ENCODE data around the gene SP100.
"Not testable (repeated sequence)": the region's sequence is repeated elsewhere in the genome, so short reads cannot be mapped to it uniquely, and the experiment has no call there.

Gene SP100

DNA sequence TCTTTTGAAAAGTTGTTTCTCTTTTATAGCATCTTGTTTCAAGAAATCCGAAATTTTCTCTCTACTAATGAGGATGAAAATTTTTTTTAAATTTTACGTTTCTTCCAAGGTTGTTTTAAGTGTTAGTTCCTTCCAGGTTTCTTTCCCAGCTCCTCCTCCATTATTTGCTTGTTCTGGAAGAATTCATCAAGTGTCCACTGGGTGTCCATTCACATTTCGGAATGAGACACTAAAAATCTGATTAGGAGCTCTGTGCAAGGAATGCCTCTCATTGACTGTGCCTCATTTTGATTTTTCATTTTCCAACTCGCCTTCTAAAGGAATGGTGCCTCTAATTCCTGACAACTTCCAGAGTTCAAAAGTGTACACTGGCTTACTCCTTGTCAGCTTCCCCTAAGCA lies 6.1 kb downstream of the SP100 start:
- DNase-seq: no peak

GRCh38 chr2:230423851-230424458 lies 8.0 kb downstream of the SP100 start:
- DNase-seq: peak; percentile 66

- no peak for DNase-seq
These were observed 9.4 kb downstream of the SP100 start for GRCh38 chr2:230425377-230425776.

DNA sequence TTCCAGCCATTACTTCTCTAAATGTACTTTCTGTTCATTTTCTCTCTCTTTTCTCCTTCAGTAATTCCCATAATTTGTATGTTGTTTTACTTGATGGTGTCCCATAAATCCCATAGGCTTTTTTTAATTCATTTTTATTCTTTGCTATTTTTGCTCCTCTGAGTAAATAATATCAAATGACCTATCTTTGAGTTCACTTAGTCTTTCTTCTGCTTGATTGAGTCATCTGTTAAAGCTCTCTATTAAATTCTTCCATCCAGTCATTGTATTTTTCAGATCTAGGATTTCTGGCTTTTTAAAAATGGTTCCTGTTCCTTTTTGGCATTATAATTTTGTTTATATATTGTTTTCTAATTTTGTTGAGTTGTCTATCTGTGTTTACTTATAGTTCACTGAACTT lies 13.5 kb downstream of the SP100 start:
- no peak for DNase-seq

GRCh38 chr2:230430957-230431910 lies 15.2 kb downstream of the SP100 start:
- DNase-seq: no peak

- DNase-seq: no peak
These were observed 18.8 kb downstream of the SP100 start for GRCh38 chr2:230434677-230435324.

GRCh38 chr2:230435431-230435830 lies 19.4 kb downstream of the SP100 start:
- DNase-seq: no peak

- not testable (repeated sequence) for DNase-seq
These were observed 23.1 kb downstream of the SP100 start for GRCh38 chr2:230439121-230439520.

DNA sequence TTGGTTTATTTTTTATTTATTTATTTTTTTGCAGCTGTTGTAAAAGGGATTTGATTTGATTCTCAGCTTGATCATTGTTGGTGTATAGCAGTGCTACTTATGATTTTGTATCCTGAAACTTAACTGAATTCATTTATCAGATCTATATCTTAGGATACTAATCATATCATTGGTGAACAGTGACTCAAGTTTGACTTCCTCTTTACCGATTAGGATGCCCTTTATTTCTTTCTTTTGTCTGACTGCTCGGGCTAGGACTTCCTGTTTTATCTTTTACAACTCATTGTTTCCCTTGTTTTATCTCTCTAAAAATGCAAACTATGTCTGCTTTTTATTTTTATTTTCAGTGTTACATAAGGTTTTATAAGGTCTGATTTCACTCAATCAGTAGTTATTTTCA lies 23.6 kb downstream of the SP100 start:
- DNase-seq: no peak

DNA sequence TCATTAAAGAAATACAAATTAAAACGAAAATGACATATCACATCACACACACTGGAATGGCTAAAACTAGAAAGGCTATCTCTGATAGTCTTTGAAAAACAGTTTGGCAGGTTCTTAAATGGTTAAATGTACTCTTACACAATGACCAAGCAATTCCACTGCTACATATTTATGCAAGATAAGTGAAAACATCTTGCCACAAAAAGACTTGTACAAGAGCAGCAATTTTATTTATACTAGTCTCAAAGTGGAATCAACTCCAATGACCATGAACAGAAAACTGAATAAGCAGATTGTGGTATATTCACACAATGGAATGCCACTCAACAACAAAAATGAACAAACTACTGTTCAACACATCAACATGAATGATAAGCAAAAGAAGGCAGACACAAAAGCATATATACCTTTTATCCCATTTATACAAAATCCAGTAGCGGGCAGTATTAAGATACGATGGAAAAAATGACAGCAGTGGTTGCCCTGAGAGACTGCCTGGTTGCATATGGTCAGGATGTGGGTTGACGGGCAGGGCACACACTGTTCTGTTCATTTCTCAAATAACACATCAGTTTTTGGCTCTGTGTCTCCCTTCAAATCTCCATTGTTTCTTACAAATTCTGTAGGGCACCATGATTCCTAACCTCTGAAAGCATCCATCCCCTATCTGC lies 25.4 kb downstream of the SP100 start:
- no peak for DNase-seq

GRCh38 chr2:230443541-230443940 lies 27.5 kb downstream of the SP100 start:
- DNase-seq: no peak

- DNase-seq: no peak
These were observed 28.8 kb downstream of the SP100 start for GRCh38 chr2:230444832-230445231.

DNA sequence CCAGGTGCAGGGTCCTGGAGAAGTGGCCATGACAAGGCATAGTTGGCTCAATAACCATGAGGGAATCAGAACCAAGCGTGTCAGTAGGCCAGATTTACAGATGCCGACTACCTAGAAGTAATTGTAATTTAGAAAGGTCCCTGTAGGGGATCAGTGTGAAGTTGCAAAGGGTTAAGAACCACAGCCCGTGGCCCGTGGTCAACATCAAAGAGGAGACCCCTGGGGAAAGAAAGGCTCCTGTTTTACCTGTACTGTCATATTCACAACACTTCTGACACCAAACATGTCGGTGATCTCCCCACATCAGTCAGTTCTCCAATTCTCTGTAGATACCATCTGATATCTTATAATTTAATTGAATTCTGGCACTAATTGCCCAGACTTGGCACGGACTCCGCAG lies 31.0 kb downstream of the SP100 start:
- DNase-seq: no peak

GRCh38 chr2:230447455-230448451 lies 31.8 kb downstream of the SP100 start:
- no peak for DNase-seq

DNA sequence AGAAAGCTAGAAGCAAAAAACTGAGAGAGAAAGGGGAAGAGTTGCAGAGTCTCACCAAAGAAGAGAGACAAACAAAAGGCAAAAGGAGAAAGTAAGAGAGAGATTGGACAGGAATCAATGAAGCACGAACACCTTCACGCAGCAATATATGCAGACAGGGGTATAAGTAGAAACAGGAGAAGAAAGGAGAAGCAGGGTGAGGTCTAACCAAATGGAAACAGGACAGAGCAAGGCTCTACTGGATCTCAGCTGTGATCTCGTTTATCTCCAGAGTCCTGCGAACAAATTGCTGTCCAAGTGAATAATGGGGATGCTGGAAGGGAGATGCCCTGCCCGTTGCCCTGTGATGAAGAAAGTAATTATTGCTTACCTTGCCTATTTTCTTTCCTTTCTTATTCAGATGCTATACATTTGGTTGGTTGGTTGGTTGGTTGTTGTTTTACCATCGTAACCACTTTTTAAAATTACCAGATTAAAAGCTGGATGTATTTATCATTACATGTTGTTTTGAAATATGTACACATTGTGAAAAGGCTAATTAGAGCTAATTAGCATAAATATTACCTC lies 34.0 kb downstream of the SP100 start:
- no peak for DNase-seq

GRCh38 chr2:230453006-230453405 lies 37.0 kb downstream of the SP100 start:
- no peak for DNase-seq

- DNase-seq: no peak
These were observed 39.1 kb downstream of the SP100 start for GRCh38 chr2:230455005-230455684.

DNA sequence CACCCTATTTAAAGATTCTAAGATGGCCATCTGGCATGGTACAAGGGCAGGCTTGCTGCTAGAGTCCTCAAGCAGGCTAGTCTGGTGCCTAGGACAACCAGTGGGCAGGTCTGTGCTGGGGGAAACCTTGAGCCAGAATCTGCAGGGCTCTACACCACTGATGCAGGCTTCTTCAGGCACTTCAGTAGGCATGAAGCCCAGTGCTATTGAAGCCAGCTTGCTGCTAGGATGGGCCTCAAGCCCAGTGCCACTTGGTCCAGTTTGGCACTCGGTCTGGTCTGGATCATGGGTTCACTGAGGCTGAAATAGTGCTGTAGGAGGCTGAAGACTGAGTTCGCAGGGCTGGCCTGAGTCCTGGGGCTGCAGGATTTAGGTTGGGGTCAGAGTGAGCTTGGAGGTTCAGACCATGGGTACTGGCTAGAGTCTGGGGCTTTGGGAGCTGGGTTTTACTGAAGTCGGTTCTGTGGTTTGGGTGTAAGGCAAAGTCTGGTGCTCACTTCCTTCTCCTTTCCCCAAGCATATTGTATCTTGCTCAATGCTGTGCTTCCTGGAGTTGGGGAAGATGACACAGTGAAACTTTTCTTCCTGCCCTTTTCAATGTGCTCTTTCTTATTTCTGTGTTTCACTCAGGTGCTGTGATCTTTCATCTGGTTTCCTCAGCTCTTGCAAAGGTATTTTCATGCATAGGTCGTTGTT lies 41.2 kb downstream of the SP100 start:
- DNase-seq: no peak

- DNase-seq: no peak
These were observed 41.8 kb downstream of the SP100 start for GRCh38 chr2:230457793-230458192.

- no peak for DNase-seq
These were observed 43.2 kb downstream of the SP100 start for GRCh38 chr2:230459216-230459615.
